Left kidney (tissue), 2 donors: ENCODE results near the gene AHNAK. TPM values are rescaled to one million over a fixed set of nuclear protein-coding genes. Genes with fewer than 3 reads are reported as not detected.
"Not testable (repeated sequence)": the region's sequence is repeated elsewhere in the genome, so short reads cannot be mapped to it uniquely, and the experiment has no call there.

ENCODE experiments used
- DNase-seq: peaks from one replicate; pipeline ENCODE4 v3.0.0-alpha.2; 2013
- polyA plus RNA-seq: library from polyadenylated mRNA; unstranded; fragments of 120-200 nt; gene quantifications from one replicate; pipeline ENCODE4 v1.2.1, GENCODE V29; 2013; ENCODE audit not compliant: insufficient read length

Gene AHNAK
- polyA plus RNA-seq, 1 donor = 199 TPM

DNA sequence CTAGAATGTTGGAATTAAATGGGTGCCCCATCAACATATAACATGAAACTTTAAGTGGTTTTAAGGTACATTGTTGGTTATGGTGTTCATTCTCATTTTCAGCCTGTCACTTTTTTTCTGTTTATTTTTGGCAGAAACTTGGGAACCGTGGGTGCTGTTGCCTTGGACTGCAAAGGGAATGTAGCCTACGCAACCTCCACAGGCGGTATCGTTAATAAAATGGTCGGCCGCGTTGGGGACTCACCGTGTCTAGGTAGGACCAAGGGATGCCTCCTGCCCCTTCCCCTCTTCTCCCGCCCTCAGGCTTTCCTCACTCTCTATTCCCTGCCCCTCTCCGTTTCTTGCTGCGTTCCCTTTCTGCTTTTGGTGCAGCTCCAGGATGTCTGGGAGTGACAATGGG lies 157.6 kb downstream of the AHNAK start:
- DNase-seq = no peak

DNA sequence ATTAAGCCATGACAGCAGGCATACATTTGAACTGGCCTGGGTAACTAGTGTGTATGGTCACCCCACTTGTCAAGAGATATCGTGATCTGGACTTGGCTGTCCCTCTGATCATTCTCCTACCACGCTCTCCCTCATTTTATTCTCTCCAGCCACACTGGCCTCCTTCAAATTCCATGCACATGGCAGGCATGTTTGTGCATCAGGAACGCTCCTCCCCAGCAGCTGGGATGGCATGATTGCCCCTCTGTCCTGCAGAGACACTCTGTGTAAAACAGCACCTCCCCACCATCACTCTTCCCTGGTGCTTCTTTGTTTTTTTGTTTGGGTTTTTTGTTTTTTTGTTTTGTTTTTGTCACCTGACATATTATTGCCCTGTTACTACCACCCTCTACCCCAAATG lies 159.2 kb downstream of the AHNAK start:
- DNase-seq = no peak

DNA sequence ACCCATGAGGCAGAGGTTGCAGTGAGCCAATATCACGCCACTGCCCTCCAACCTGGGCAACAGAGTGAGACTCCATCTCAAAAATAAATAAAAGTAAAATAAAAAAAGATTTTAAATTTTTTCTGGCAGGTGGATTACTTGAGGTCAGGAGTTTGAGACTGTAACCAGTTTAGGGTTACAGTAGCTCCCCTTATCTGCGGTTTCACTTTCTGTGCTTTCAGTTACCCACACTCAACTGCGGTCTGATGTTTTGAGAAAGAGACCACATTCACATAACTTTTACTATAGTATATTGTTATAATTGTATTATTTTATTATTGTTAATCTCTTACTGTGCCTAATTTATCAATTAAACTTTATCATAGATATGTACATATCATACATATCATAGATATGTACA lies 160.5 kb downstream of the AHNAK start:
- not testable (repeated sequence) for DNase-seq

DNA sequence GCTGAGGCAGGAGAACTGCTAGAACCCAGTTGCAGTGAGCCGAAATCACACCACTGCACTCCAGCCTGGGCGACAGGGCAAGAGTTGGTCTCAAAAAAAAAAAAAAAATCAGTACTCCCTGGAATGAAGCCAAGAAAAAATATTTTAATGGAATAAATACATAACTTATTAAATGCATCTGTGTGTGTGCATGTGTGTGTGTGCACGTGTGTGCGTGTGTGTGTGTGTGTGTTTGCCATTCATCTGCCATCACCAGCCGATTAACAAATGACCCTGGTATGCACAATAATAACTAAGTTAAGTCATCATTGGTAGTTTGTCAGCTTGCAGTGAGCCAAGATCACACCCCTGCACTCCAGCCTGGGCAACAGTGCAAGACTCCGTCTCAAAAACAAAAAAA lies 162.8 kb downstream of the AHNAK start:
- no peak for DNase-seq

Other genes starting within 250 kb of the AHNAK start
- not detected for gene SCGB1D4, start 247.7 kb downstream of the AHNAK start, polyA plus RNA-seq
- 60.7 TPM for gene ASRGL1, start 209.4 kb downstream of the AHNAK start, polyA plus RNA-seq
- not detected for gene SCGB1A1, start 127.8 kb downstream of the AHNAK start, polyA plus RNA-seq
- 2,043 TPM for gene EEF1G, start 27.1 kb upstream of the AHNAK start, polyA plus RNA-seq
- gene TUT1, start 44.7 kb upstream of the AHNAK start, polyA plus RNA-seq = 24.8 TPM
- 108 TPM for gene MTA2, start 55.1 kb upstream of the AHNAK start, polyA plus RNA-seq
- gene EML3, start 66.0 kb upstream of the AHNAK start, polyA plus RNA-seq = 36.4 TPM
- 3.5 TPM for gene ROM1, start 66.5 kb upstream of the AHNAK start, polyA plus RNA-seq
- 26.3 TPM for gene B3GAT3, start 75.2 kb upstream of the AHNAK start, polyA plus RNA-seq
- gene GANAB, start 99.8 kb upstream of the AHNAK start, polyA plus RNA-seq = 395 TPM
- 17.8 TPM for gene INTS5, start 106.5 kb upstream of the AHNAK start, polyA plus RNA-seq
- gene C11orf98, start 118.4 kb upstream of the AHNAK start, polyA plus RNA-seq = 59.0 TPM
- 5.9 TPM for gene CSKMT, start 118.5 kb upstream of the AHNAK start, polyA plus RNA-seq
- gene UQCC3, start 124.9 kb upstream of the AHNAK start, polyA plus RNA-seq = 7.5 TPM
- 9.0 TPM for gene LBHD1, start 125.5 kb upstream of the AHNAK start, polyA plus RNA-seq
- gene UBXN1, start 132.3 kb upstream of the AHNAK start, polyA plus RNA-seq = 140 TPM
- 0.78 TPM for gene LRRN4CL, start 142.7 kb upstream of the AHNAK start, polyA plus RNA-seq
- 68.3 TPM for gene BSCL2, start 160.6 kb upstream of the AHNAK start, polyA plus RNA-seq
- 2.5 TPM for gene GNG3, start 160.9 kb upstream of the AHNAK start, polyA plus RNA-seq
- 101 TPM for gene HNRNPUL2, start 180.7 kb upstream of the AHNAK start, polyA plus RNA-seq
- gene TTC9C, start 181.7 kb upstream of the AHNAK start, polyA plus RNA-seq = 43.1 TPM
- 8.1 TPM for gene ZBTB3, start 207.4 kb upstream of the AHNAK start, polyA plus RNA-seq
- 145 TPM for gene POLR2G, start 214.8 kb upstream of the AHNAK start, polyA plus RNA-seq
- 39.8 TPM for gene TAF6L, start 224.6 kb upstream of the AHNAK start, polyA plus RNA-seq
- gene TMEM179B, start 240.6 kb upstream of the AHNAK start, polyA plus RNA-seq = 66.4 TPM
- 25.0 TPM for gene TMEM223, start 245.2 kb upstream of the AHNAK start, polyA plus RNA-seq